GM18517 (cell line): ENCODE measurements around the gene GPS1.
"Not testable (repeated sequence)": the region's sequence is repeated elsewhere in the genome, so short reads cannot be mapped to it uniquely, and the experiment has no call there.

Experiments
- ATAC-seq: cut with Tn5 transposase; IDR thresholded peaks from one replicate; pipeline ENCODE4 v1.9.1; 2021; ENCODE audit warnings: mild to moderate bottlenecking, moderate library complexity; ENCODE audit not compliant: unreplicated experiment

The GPS1 gene

GRCh38 chr17:82025401-82026107, 26.1 kb upstream of the GPS1 start:
- ATAC-seq, result no peak

- no peak for ATAC-seq
Measured at GRCh38 chr17:82028246-82028645, 23.5 kb upstream of the GPS1 start.

- ATAC-seq, result no peak
Measured at GRCh38 chr17:82028966-82029365, 22.7 kb upstream of the GPS1 start.

- ATAC-seq, result no peak
Measured at GRCh38 chr17:82029391-82029790, 22.3 kb upstream of the GPS1 start.

GRCh38 chr17:82029990-82030469, 21.7 kb upstream of the GPS1 start:
- no peak for ATAC-seq

GRCh38 chr17:82030470-82031302, 21.0 kb upstream of the GPS1 start:
- no peak for ATAC-seq

GRCh38 chr17:82031303-82031884, 20.3 kb upstream of the GPS1 start, which contains the start of gene RAC3:
TSS of gene RAC3 (plus strand) at chr17:82031678. CDS start at chr17:82031762, 84 bp downstream.
- ATAC-seq, result no peak

- no peak for ATAC-seq
Measured at GRCh38 chr17:82031885-82032627, 19.6 kb upstream of the GPS1 start.

GRCh38 chr17:82033359-82034085, 18.2 kb upstream of the GPS1 start:
- no peak for ATAC-seq

- no peak for ATAC-seq
Measured at GRCh38 chr17:82034371-82035011, 17.2 kb upstream of the GPS1 start.

- ATAC-seq, result no peak
Measured at GRCh38 chr17:82035488-82035887, 16.2 kb upstream of the GPS1 start.

- ATAC-seq, result no peak
Measured at GRCh38 chr17:82035956-82036633, 15.6 kb upstream of the GPS1 start.

- no peak for ATAC-seq
Measured at GRCh38 chr17:82036634-82037091, 15.0 kb upstream of the GPS1 start.

GRCh38 chr17:82037092-82037888, 14.4 kb upstream of the GPS1 start, which contains the start of gene DCXR:
TSS of gene DCXR (minus strand) at chr17:82037697. CDS start at chr17:82037682, 15 bp downstream.
- ATAC-seq, result peak; percentile 81

GRCh38 chr17:82037889-82038195, 13.9 kb upstream of the GPS1 start:
- no peak for ATAC-seq

GRCh38 chr17:82038796-82039409, 12.8 kb upstream of the GPS1 start:
- not testable (repeated sequence) for ATAC-seq

- ATAC-seq, result no peak
Measured at GRCh38 chr17:82039695-82040299, 11.9 kb upstream of the GPS1 start.
